Pancreas (tissue), 10 donors: ENCODE data around the gene GALNT13. TPM values are rescaled to one million over a fixed set of nuclear protein-coding genes. Genes with fewer than 3 reads are reported as not detected.
A peak's percentile ranks its signal among the peaks of the same experiment; 100 is the strongest.

Source experiments
- ATAC-seq, 4 donors: fragments of 200-7000 bp; cut with Tn5 transposase; one replicate each; pipeline versions ENCODE4 v1.8.0 to v1.9.1; 2020; ENCODE audit warnings: mild to moderate bottlenecking in 4 of 4, moderate library complexity in 4 of 4
- DNase-seq, 6 donors: peaks; one replicate each; pipeline ENCODE4 v3.0.0-alpha.2; 2020
- FAIRE-seq: peaks from 2 replicates; lab custom pipeline; 2012; peaks lifted over from hg19 to GRCh38; lab: Jason Lieb, UNC
- H3K27ac ChIP-seq, 4 donors: fragments of 200-600 bp; sonication (generic); 1 replicate in 3 of 4; 2 replicates in 1 of 4; pipeline versions ENCODE4 v1.5.0 to v1.8.0; 2020
- H3K27me3 ChIP-seq, 4 donors: fragments of 200-600 bp; one replicate each; pipeline ENCODE4 v1.8.0; 2021
- H3K36me3 ChIP-seq, 3 donors: fragments of 200-600 bp; sonication (generic) in 1 of 3; one replicate each; pipeline versions ENCODE4 v1.5.0 to v1.8.0; 2020 to 2021
- H3K4me1 ChIP-seq, 3 donors: fragments of 200-600 bp; one replicate each; pipeline ENCODE4 v1.8.0; 2021
- H3K4me3 ChIP-seq, 4 donors: fragments of 200-600 bp; sonication (generic) in 2 of 4; one replicate each; pipeline versions ENCODE4 v1.5.0 to v1.8.0; 2020 to 2021
- H3K9me3 ChIP-seq, 4 donors: fragments of 200-600 bp; one replicate each; pipeline ENCODE4 v1.8.0; 2021
- WGBS, 2 donors: extraction: QIAGEN DNeasy Blood & Tissue Kit; methylation state at CpG; one replicate each; pipeline ENCODE4 v1.1.7; 2013; 5-methylcytosine and 5-hydroxymethylcytosine counted together
- intact Hi-C, 3 donors: fragments of 100-400 bp; cut with DNase I; formaldehyde crosslinking; loops; one replicate each; pipeline versions ENCODE4 v1.11.1 to v1.14.2; 2022
- polyA plus RNA-seq, 2 donors: library from polyadenylated mRNA; stranded (reverse); fragments of 200-250 nt; gene quantifications; one replicate each; pipeline ENCODE4 v1.2.3, GENCODE V29; 2013
- total RNA-seq, 6 donors: library from RNA; stranded (reverse); fragmentation: NEBNext Ultra II Directional in 4 of 6; extraction: Animal tissue kit (Norgen Biotek cat#: 25700) in 4 of 6; gene quantifications; one replicate each; pipeline versions ENCODE4 v1.2.1 to v1.2.4, GENCODE V29; 2021 to 2023
- TF ChIP-seq, protein P1 (sequence below), 4 donors: fragments of 200-600 bp; sonication (generic) in 3 of 4; IDR thresholded peaks; one replicate each; pipeline versions ENCODE4 v1.5.0 to v1.8.0; 2021; ENCODE audit warnings: antibody characterized with exemption in 4 of 4
- donor health status: healthy with polysubstance abuse.
- donor health status: DM: no; HTN: no; CAD: no; lungs with moderate emphysema.
- donor health status: DM: no; HTN: no; CAD: no.
- donor health status: control.
- donor health status: control.
- donor health status: Bipolar disorder and iron deficiency.
- donor health status: DM: yes; HTN: yes; CAD: no.
- donor health status: DM: no; HTN: no; CAD: no.
- donor health status: DM: no; HTN: no; CAD: no.
- donor health status: DM: yes; HTN: yes; CAD: no.

The GALNT13 gene
- total and polyA plus RNA-seq, 8 donors: 0.09 to 1.8 (median 0.74) TPM

DNA sequence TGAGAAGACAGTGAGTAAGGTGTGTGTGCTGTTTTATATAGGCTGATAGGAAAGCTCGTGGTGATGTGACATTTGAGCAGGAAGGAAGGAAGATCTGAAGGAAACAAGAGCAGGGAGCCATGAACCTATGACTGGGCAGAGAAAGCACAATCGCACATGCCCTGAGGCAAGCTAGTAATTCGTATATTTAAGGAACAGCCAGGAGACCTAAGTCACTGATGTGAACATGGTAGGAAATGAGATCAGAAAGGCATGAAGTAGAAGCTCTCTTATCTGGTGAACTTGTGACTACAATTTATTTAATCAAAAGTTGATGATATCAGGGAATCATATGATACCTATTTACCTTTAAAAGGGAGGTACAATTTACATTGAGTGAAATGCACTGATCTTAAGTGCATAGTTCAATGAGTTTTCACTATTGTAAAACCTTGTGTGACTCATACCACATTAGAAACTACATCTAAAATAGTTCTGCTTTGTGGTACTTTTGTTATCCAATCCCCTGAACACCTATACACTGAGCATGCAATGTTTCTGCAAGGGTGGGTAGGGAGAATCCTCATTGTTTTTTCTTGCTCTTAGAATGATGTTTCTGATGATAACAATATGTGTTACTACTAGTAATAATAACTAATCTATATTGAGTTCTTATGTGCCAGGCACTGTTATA is 67.5 kb downstream of the GALNT13 start:
- TF ChIP-seq, protein P1, sequence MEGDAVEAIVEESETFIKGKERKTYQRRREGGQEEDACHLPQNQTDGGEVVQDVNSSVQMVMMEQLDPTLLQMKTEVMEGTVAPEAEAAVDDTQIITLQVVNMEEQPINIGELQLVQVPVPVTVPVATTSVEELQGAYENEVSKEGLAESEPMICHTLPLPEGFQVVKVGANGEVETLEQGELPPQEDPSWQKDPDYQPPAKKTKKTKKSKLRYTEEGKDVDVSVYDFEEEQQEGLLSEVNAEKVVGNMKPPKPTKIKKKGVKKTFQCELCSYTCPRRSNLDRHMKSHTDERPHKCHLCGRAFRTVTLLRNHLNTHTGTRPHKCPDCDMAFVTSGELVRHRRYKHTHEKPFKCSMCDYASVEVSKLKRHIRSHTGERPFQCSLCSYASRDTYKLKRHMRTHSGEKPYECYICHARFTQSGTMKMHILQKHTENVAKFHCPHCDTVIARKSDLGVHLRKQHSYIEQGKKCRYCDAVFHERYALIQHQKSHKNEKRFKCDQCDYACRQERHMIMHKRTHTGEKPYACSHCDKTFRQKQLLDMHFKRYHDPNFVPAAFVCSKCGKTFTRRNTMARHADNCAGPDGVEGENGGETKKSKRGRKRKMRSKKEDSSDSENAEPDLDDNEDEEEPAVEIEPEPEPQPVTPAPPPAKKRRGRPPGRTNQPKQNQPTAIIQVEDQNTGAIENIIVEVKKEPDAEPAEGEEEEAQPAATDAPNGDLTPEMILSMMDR (IDR thresholded peaks at IDR 0.05): no peak
- no peaks in the 10 kb centered on the region for H3K36me3 ChIP-seq
- no peaks in the 10 kb centered on the region for H3K9me3 ChIP-seq
- DNase-seq: no peak
- H3K4me3 ChIP-seq: no peak overlapping the region
- peak in 1 of 4 donors; percentile 20 for ATAC-seq
- intact Hi-C loops: no loop called here
- H3K27me3 ChIP-seq: no peaks in the 10 kb centered on the region
- H3K4me1 ChIP-seq: no peaks in the 10 kb centered on the region
- H3K27ac ChIP-seq: no peak overlapping the region
- no peak for FAIRE-seq
- 48 to 64% methylated on average over 3 of the region's 3 CpGs for WGBS, 2 donors

DNA sequence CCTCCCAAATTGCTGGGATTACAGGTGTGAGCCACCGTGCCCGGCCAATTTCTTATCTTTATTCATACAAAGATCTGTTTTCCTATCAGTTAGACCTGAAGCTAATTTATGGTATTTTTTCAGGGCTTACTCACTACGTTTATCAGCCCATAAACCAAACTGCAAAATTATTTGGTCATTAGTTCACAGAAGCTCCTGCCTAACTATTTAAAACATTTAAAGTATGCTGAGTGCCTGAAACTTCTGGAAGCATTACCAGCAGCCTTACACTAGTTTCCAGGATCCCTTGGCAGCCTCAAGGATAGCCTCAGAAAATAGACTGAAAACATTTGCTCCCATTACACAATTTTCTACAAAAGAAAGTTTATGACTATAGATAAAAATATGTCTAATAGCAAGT is 68.8 kb downstream of the GALNT13 start:
- 11 to 23% methylated on average over 3 of the region's 3 CpGs for WGBS, 2 donors
- peak in 2 of 4 donors; percentile 44 to 78 for ATAC-seq
- Histone ChIP-seq H3K27ac (no peak overlapping the region), H3K36me3 (no peaks in the 10 kb centered on the region), H3K4me1 (no peaks in the 10 kb centered on the region), H3K4me3 (no peak overlapping the region), H3K9me3 (no peaks in the 10 kb centered on the region), H3K27me3 (no peaks in the 10 kb centered on the region)
- intact Hi-C loops: no loop called here
- no peak for FAIRE-seq
- TF ChIP-seq, protein P1 (IDR thresholded peaks at IDR 0.05): no peak
- DNase-seq: no peak

DNA sequence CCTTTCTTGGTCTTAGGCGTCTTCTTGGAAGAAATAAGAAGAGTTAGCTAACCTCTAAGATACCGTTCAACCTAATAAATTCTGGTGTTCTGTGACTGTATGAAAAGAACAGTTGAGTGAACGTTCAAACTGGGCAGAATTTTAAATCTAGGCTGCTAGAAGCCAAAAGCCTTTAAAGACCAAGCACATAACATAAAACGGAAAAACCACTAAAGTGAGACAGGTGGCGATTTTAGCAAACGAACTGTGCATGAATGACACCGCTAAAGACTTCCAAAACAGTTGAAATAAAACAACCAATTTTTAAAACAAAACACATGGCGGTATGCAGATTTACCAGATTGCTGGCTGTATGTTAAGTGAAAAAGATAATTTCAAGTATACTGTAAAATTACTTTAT is 73.1 kb downstream of the GALNT13 start:
- FAIRE-seq (no peak), ATAC-seq (no peak), DNase-seq (no peak)
- Histone ChIP-seq H3K4me1 (no peaks in the 10 kb centered on the region), H3K27ac (no peak overlapping the region), H3K27me3 (no peaks in the 10 kb centered on the region), H3K36me3 (no peaks in the 10 kb centered on the region), H3K9me3 (no peaks in the 10 kb centered on the region), H3K4me3 (no peak overlapping the region)
- 60 to 78% methylated on average over 8 of the region's 8 CpGs for WGBS, 2 donors
- TF ChIP-seq, protein P1 (IDR thresholded peaks at IDR 0.05): no peak
- intact Hi-C loops: no loop called here

DNA sequence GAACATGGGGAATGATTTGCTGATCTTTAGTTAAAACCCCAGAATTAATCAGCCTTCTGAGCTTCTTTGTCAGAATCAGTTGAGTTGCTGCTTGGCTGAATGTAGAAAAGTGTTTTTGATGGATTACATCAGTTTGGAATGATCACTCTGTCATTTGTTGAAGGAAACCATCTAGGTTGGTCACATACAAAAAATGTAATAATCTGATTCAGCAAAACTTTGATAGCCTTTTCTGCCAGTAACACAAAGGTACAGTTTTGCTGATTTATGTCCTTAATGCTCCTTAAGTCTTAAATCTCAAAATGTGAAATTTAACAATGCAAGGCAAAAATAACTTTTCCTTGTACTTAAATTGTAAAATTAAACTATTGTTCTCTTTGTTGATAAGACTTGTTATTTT is 74.3 kb downstream of the GALNT13 start:
- DNase-seq: no peak
- no peak for FAIRE-seq

DNA sequence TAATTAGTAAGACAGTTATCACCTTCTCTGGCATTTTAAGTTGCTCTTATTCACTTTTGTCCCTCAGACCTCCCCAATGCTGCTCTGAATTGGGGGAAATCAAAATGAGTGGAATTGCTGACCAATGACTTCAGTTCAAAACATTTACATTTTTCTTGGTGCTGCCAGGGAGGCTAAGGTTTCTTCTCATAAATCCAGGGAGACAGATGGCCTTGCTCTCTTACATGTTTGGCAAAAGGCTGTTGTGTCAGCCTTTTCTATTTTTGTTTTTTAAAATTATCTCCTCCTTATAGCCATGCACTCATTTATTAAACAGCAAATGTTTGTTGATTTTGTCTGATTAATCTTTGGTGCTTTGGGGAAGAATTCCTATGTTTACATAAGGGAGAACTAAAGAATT is 82.0 kb downstream of the GALNT13 start:
- Histone ChIP-seq H3K4me3 (no peak overlapping the region), H3K9me3 (no peaks in the 10 kb centered on the region), H3K36me3 (no peaks in the 10 kb centered on the region), H3K27ac (no peak overlapping the region), H3K4me1 (no peaks in the 10 kb centered on the region), H3K27me3 (no peaks in the 10 kb centered on the region)
- FAIRE-seq: no peak
- TF ChIP-seq, protein P1 (IDR thresholded peaks at IDR 0.05): no peak
- ATAC-seq: no peak
- intact Hi-C loops: no loop called here
- DNase-seq: no peak

More for the DNA sequence above, 74.3 kb downstream of the GALNT13 start:
- Histone ChIP-seq H3K27me3 (no peaks in the 10 kb centered on the region), H3K27ac (no peak overlapping the region), H3K4me1 (no peaks in the 10 kb centered on the region), H3K9me3 (no peaks in the 10 kb centered on the region), H3K36me3 (no peaks in the 10 kb centered on the region), H3K4me3 (no peak overlapping the region)
- ATAC-seq: no peak
- intact Hi-C loops: no loop called here
- TF ChIP-seq, protein P1 (IDR thresholded peaks at IDR 0.05): no peak
